Mesendoderm (in vitro differentiated cells): ENCODE results near the gene DNAH3.

Source experiments
- DNase-seq: peaks from one replicate; pipeline ENCODE4 v3.0.0; 2013
- H2AK5ac ChIP-seq: 2 replicates; pipeline ENCODE4 v1.6.1; 2013; ENCODE audit warnings: low read length, inconsistent platforms
- H2BK120ac ChIP-seq: 2 replicates; pipeline ENCODE4 v1.6.1; 2013; ENCODE audit warnings: low read depth, mild to moderate bottlenecking, low read length, moderate library complexity, mixed read lengths
- H2BK15ac ChIP-seq: replicated peaks from 2 replicates; pipeline ENCODE4 v1.6.1; 2013; ENCODE audit warnings: low read depth, mild to moderate bottlenecking, moderate library complexity
- H2BK5ac ChIP-seq: 2 replicates; pipeline ENCODE4 v1.6.1; 2013; ENCODE audit warnings: low read length, inconsistent platforms
- H3K18ac ChIP-seq: 2 replicates; pipeline ENCODE4 v1.6.1; 2013; ENCODE audit warnings: mild to moderate bottlenecking, low read length, mixed read lengths
- H3K23ac ChIP-seq: one replicate; pipeline ENCODE4 v1.6.1; 2013; ENCODE audit warnings: low read length
- H3K27ac ChIP-seq: 2 replicates; pipeline ENCODE4 v1.5.1; 2013; ENCODE audit warnings: low read depth, mild to moderate bottlenecking, inconsistent platforms, low read length, moderate library complexity
- H3K27me3 ChIP-seq: 2 replicates; pipeline ENCODE4 v1.6.1; 2013; ENCODE audit warnings: low read length, control low read depth, mild to moderate bottlenecking, inconsistent platforms; ENCODE audit not compliant: insufficient read depth, poor library complexity
- H3K36me3 ChIP-seq: 2 replicates; pipeline ENCODE4 v1.6.1; 2013; ENCODE audit warnings: low read length, inconsistent platforms; ENCODE audit not compliant: control insufficient read depth, insufficient read depth
- H3K4ac ChIP-seq: one replicate; pipeline ENCODE4 v1.6.1; 2013; ENCODE audit warnings: low read depth, mild to moderate bottlenecking, low read length, moderate library complexity
- H3K4me1 ChIP-seq: 2 replicates; pipeline ENCODE4 v1.6.1; 2013; ENCODE audit warnings: low read depth, low read length, inconsistent platforms; ENCODE audit not compliant: control insufficient read depth
- H3K4me2 ChIP-seq: 2 replicates; pipeline ENCODE4 v1.6.1; 2013; ENCODE audit warnings: low read length
- H3K4me3 ChIP-seq: 2 replicates; pipeline ENCODE4 v1.5.1; 2013; ENCODE audit warnings: mild to moderate bottlenecking, low read length
- H3K56ac ChIP-seq: one replicate; pipeline ENCODE4 v1.6.1; 2013; ENCODE audit warnings: low read length
- H3K79me1 ChIP-seq: 2 replicates; pipeline ENCODE4 v1.6.1; 2013; ENCODE audit warnings: low read length, inconsistent platforms
- H3K79me2 ChIP-seq: 2 replicates; pipeline ENCODE4 v1.6.1; 2013; ENCODE audit warnings: mild to moderate bottlenecking, low read length; ENCODE audit not compliant: control insufficient read depth, insufficient read depth
- H3K9ac ChIP-seq: 2 replicates; pipeline ENCODE4 v1.6.1; 2013; ENCODE audit warnings: low read length, inconsistent platforms
- H4K5ac ChIP-seq: one replicate; pipeline ENCODE4 v1.6.1; 2013; ENCODE audit warnings: low read length
- H4K8ac ChIP-seq: one replicate; pipeline ENCODE4 v1.6.1; 2013; ENCODE audit warnings: low read depth, mild to moderate bottlenecking, control low read depth, low read length, moderate library complexity
- WGBS: extraction: QIAGEN DNeasy Blood & Tissue Kit; methylation state at CpG from one replicate; pipeline ENCODE4 v1.1.7; 2013; ENCODE audit warnings: low lambda C conversion rate, missing lambda C conversion rate; ENCODE audit not compliant: insufficient coverage; ENCODE audit errors: extremely low coverage; 5-methylcytosine and 5-hydroxymethylcytosine counted together

DNAH3 gene

GRCh38 chr16:21167360-21167759 lies 16.7 kb upstream of the DNAH3 start:
- no peaks in the 10 kb centered on the region for H3K4me1 ChIP-seq
- no peak overlapping the region for H2BK15ac ChIP-seq
- H2AK5ac ChIP-seq, result no peak overlapping the region
- H4K8ac ChIP-seq, result no peak overlapping the region
- H3K4me2 ChIP-seq, result no peak overlapping the region
- H3K4ac ChIP-seq, result no peak overlapping the region
- H3K18ac ChIP-seq, result no peak overlapping the region
- H3K79me1 ChIP-seq, result peaks cover 1% of the 10 kb centered on the region
- no CpG with 5 or more reads among the region's 9 CpGs for WGBS
- no peaks in the 10 kb centered on the region for H3K79me2 ChIP-seq
- H3K27ac ChIP-seq, result no peak overlapping the region
- H3K36me3 ChIP-seq, result peaks cover 5% of the 10 kb centered on the region
- H3K27me3 ChIP-seq, result no peaks in the 10 kb centered on the region
- H2BK5ac ChIP-seq, result no peak overlapping the region
- no peak for DNase-seq
- no peak overlapping the region for H3K56ac ChIP-seq
- H3K23ac ChIP-seq, result no peak overlapping the region
- H3K4me3 ChIP-seq, result no peak overlapping the region
- H4K5ac ChIP-seq, result no peak overlapping the region
- H2BK120ac ChIP-seq, result no peak overlapping the region
- no peak overlapping the region for H3K9ac ChIP-seq

GRCh38 chr16:21166561-21166961 lies 15.9 kb upstream of the DNAH3 start:
- Histone ChIP-seq H3K79me1 (peaks cover 1% of the 10 kb centered on the region), H2AK5ac (no peak overlapping the region), H2BK5ac (no peak overlapping the region), H2BK120ac (no peak overlapping the region), H4K5ac (no peak overlapping the region), H3K9ac (no peak overlapping the region), H3K36me3 (peaks cover 5% of the 10 kb centered on the region), H3K27me3 (no peaks in the 10 kb centered on the region), H4K8ac (no peak overlapping the region), H3K4me1 (no peaks in the 10 kb centered on the region), H3K79me2 (no peaks in the 10 kb centered on the region), H3K56ac (no peak overlapping the region), H3K18ac (no peak overlapping the region), H3K4me3 (no peak overlapping the region), H3K4ac (no peak overlapping the region), H3K23ac (no peak overlapping the region), H3K27ac (no peak overlapping the region), H2BK15ac (no peak overlapping the region), H3K4me2 (no peak overlapping the region)
- WGBS, result no CpG with 5 or more reads among the region's 9 CpGs
- DNase-seq, result peak; percentile 28

- no peak for DNase-seq
- no peak overlapping the region for H2BK15ac ChIP-seq
- H3K79me2 ChIP-seq, result no peaks in the 10 kb centered on the region
- H3K4ac ChIP-seq, result no peak overlapping the region
- H4K8ac ChIP-seq, result no peak overlapping the region
- no peak overlapping the region for H3K56ac ChIP-seq
- no peak overlapping the region for H2AK5ac ChIP-seq
- H3K18ac ChIP-seq, result no peak overlapping the region
- no peak overlapping the region for H2BK120ac ChIP-seq
- WGBS, result no CpG with 5 or more reads among the region's 7 CpGs
- no peaks in the 10 kb centered on the region for H3K27me3 ChIP-seq
- H3K9ac ChIP-seq, result no peak overlapping the region
- H3K4me3 ChIP-seq, result no peak overlapping the region
- H3K4me2 ChIP-seq, result no peak overlapping the region
- H3K79me1 ChIP-seq, result peaks cover 1% of the 10 kb centered on the region
- no peak overlapping the region for H2BK5ac ChIP-seq
- no peaks in the 10 kb centered on the region for H3K4me1 ChIP-seq
- H4K5ac ChIP-seq, result no peak overlapping the region
- no peak overlapping the region for H3K27ac ChIP-seq
- H3K36me3 ChIP-seq, result peaks cover 5% of the 10 kb centered on the region
- H3K23ac ChIP-seq, result no peak overlapping the region
Observed at GRCh38 chr16:21164521-21165168, 14.0 kb upstream of the DNAH3 start.

GRCh38 chr16:21163576-21163975 lies 12.9 kb upstream of the DNAH3 start:
- H3K27ac ChIP-seq, result no peak overlapping the region
- no peak overlapping the region for H3K56ac ChIP-seq
- H2BK15ac ChIP-seq, result no peak overlapping the region
- H3K4ac ChIP-seq, result no peak overlapping the region
- DNase-seq, result no peak
- WGBS, result no CpG with 5 or more reads among the region's 4 CpGs
- H3K27me3 ChIP-seq, result no peaks in the 10 kb centered on the region
- H3K9ac ChIP-seq, result no peak overlapping the region
- H2AK5ac ChIP-seq, result no peak overlapping the region
- H4K8ac ChIP-seq, result no peak overlapping the region
- no peak overlapping the region for H3K23ac ChIP-seq
- no peak overlapping the region for H3K18ac ChIP-seq
- no peaks in the 10 kb centered on the region for H3K79me2 ChIP-seq
- H2BK5ac ChIP-seq, result no peak overlapping the region
- no peak overlapping the region for H3K4me3 ChIP-seq
- H3K36me3 ChIP-seq, result peaks cover 5% of the 10 kb centered on the region
- H3K4me1 ChIP-seq, result no peaks in the 10 kb centered on the region
- no peak overlapping the region for H2BK120ac ChIP-seq
- no peak overlapping the region for H4K5ac ChIP-seq
- no peak overlapping the region for H3K4me2 ChIP-seq
- peaks cover 1% of the 10 kb centered on the region for H3K79me1 ChIP-seq

- no peak overlapping the region for H2BK15ac ChIP-seq
- H3K56ac ChIP-seq, result no peak overlapping the region
- H3K79me2 ChIP-seq, result no peaks in the 10 kb centered on the region
- H3K4me3 ChIP-seq, result no peak overlapping the region
- no peak overlapping the region for H2AK5ac ChIP-seq
- no peak overlapping the region for H3K18ac ChIP-seq
- WGBS, result no CpG with 5 or more reads among the region's 7 CpGs
- no peak for DNase-seq
- no peak overlapping the region for H4K8ac ChIP-seq
- H2BK120ac ChIP-seq, result no peak overlapping the region
- H3K23ac ChIP-seq, result no peak overlapping the region
- H3K27ac ChIP-seq, result no peak overlapping the region
- H3K36me3 ChIP-seq, result peaks cover 5% of the 10 kb centered on the region
- H3K4ac ChIP-seq, result no peak overlapping the region
- no peak overlapping the region for H3K4me2 ChIP-seq
- H2BK5ac ChIP-seq, result no peak overlapping the region
- no peaks in the 10 kb centered on the region for H3K27me3 ChIP-seq
- H3K79me1 ChIP-seq, result peaks cover 1% of the 10 kb centered on the region
- H3K9ac ChIP-seq, result no peak overlapping the region
- H4K5ac ChIP-seq, result no peak overlapping the region
- H3K4me1 ChIP-seq, result no peaks in the 10 kb centered on the region
Observed at GRCh38 chr16:21162661-21163151, 12.1 kb upstream of the DNAH3 start.

- Histone ChIP-seq H3K36me3 (peaks cover 4% of the 10 kb centered on the region), H2AK5ac (no peak overlapping the region), H4K8ac (no peak overlapping the region), H2BK120ac (no peak overlapping the region), H3K4ac (no peak overlapping the region), H4K5ac (no peak overlapping the region), H3K4me2 (no peak overlapping the region), H3K79me1 (peaks cover 1% of the 10 kb centered on the region), H3K27ac (no peak overlapping the region), H3K56ac (no peak overlapping the region), H3K9ac (no peak overlapping the region), H3K4me3 (no peak overlapping the region), H3K23ac (no peak overlapping the region), H3K18ac (no peak overlapping the region), H2BK5ac (no peak overlapping the region), H2BK15ac (no peak overlapping the region), H3K4me1 (no peaks in the 10 kb centered on the region), H3K27me3 (no peaks in the 10 kb centered on the region), H3K79me2 (no peaks in the 10 kb centered on the region)
- DNase-seq, result no peak
- no CpG with 5 or more reads among the region's 2 CpGs for WGBS
Observed at GRCh38 chr16:21161211-21161610, 10.6 kb upstream of the DNAH3 start.
